HG03060 (cell line): ENCODE data around the gene SKIDA1.

Source experiments
- ATAC-seq: cut with Tn5 transposase; IDR thresholded peaks from one replicate; pipeline ENCODE4 v1.9.1; 2021; ENCODE audit warnings: low read depth, moderate number of reproducible peaks; ENCODE audit not compliant: unreplicated experiment

Gene SKIDA1

GRCh38 chr10:21529032-21529910 lies 3.8 kb upstream of the SKIDA1 start:
- ATAC-seq = no peak

- no peak for ATAC-seq
Observed at GRCh38 chr10:21528236-21529031, 3.0 kb upstream of the SKIDA1 start.

- no peak for ATAC-seq
Observed at GRCh38 chr10:21527598-21528235, 2.2 kb upstream of the SKIDA1 start.

- ATAC-seq = no peak
Observed at GRCh38 chr10:21526860-21527597, 1.5 kb upstream of the SKIDA1 start.

- ATAC-seq = no peak
Observed at GRCh38 chr10:21526188-21526859, 842 bp upstream of the SKIDA1 start.

GRCh38 chr10:21524526-21525366 lies 736 bp downstream of the SKIDA1 start:
- ATAC-seq = no peak

- no peak for ATAC-seq
Observed at GRCh38 chr10:21524131-21524525, 1.4 kb downstream of the SKIDA1 start.

- ATAC-seq = no peak
Observed at GRCh38 chr10:21523557-21524008, 1.9 kb downstream of the SKIDA1 start.

- ATAC-seq = no peak
Observed at GRCh38 chr10:21522631-21523406, 2.7 kb downstream of the SKIDA1 start.

GRCh38 chr10:21521751-21522533 lies 3.5 kb downstream of the SKIDA1 start:
- no peak for ATAC-seq

- ATAC-seq = no peak
Observed at GRCh38 chr10:21520949-21521348, 4.5 kb downstream of the SKIDA1 start.

GRCh38 chr10:21520509-21520908 lies 5.0 kb downstream of the SKIDA1 start:
- ATAC-seq = no peak

GRCh38 chr10:21519941-21520436 lies 5.5 kb downstream of the SKIDA1 start:
- ATAC-seq = no peak

- no peak for ATAC-seq
Observed at GRCh38 chr10:21519397-21519933, 6.0 kb downstream of the SKIDA1 start.

- no peak for ATAC-seq
Observed at GRCh38 chr10:21518641-21519396, 6.7 kb downstream of the SKIDA1 start.

GRCh38 chr10:21518149-21518640 lies 7.3 kb downstream of the SKIDA1 start:
- ATAC-seq = no peak
